Mucosa of gallbladder (tissue), 1 donor: ENCODE results near the gene BEND6. TPM values are rescaled to one million over a fixed set of nuclear protein-coding genes. Genes with fewer than 3 reads are reported as not detected.
"Not testable (repeated sequence)": the region's sequence is repeated elsewhere in the genome, so short reads cannot be mapped to it uniquely, and the experiment has no call there.

Experiments
- DNase-seq: peaks from one replicate; pipeline ENCODE4 v3.0.0-alpha.2; 2020; ENCODE audit warnings: low spot score
- total RNA-seq: library from RNA; stranded (reverse); gene quantifications from one replicate; pipeline ENCODE4 v1.2.1, GENCODE V29; 2021
- donor health status: DM: no; HTN: no; CAD: no.

The BEND6 gene
- total RNA-seq, 1 donor from 2014 or later = 0.95 TPM

GRCh38 chr6:56984361-56984760, 29.5 kb downstream of the BEND6 start:
- DNase-seq = no peak

- DNase-seq = no peak
These were observed 30.0 kb downstream of the BEND6 start for GRCh38 chr6:56984884-56985283.

- DNase-seq = no peak
These were observed 31.7 kb downstream of the BEND6 start for GRCh38 chr6:56986611-56987010.

GRCh38 chr6:56988145-56988544, 33.2 kb downstream of the BEND6 start:
- no peak for DNase-seq

GRCh38 chr6:56992036-56992435, 37.1 kb downstream of the BEND6 start:
- no peak for DNase-seq

- no peak for DNase-seq
These were observed 37.8 kb downstream of the BEND6 start for GRCh38 chr6:56992703-56993102.

- DNase-seq = no peak
These were observed 40.5 kb downstream of the BEND6 start for GRCh38 chr6:56995347-56995902.

GRCh38 chr6:56996401-56996800, 41.5 kb downstream of the BEND6 start:
- no peak for DNase-seq

- no peak for DNase-seq
These were observed 44.1 kb downstream of the BEND6 start for GRCh38 chr6:56999049-56999448.

- DNase-seq = not testable (repeated sequence)
These were observed 44.8 kb downstream of the BEND6 start for GRCh38 chr6:56999748-57000147.

- no peak for DNase-seq
These were observed 47.3 kb downstream of the BEND6 start for GRCh38 chr6:57002197-57002596.

GRCh38 chr6:57004292-57004691, 49.4 kb downstream of the BEND6 start:
- no peak for DNase-seq

GRCh38 chr6:57006101-57006500, 51.2 kb downstream of the BEND6 start:
- DNase-seq = no peak

GRCh38 chr6:57008069-57008468, 53.2 kb downstream of the BEND6 start:
- not testable (repeated sequence) for DNase-seq

GRCh38 chr6:57013521-57013926, 58.6 kb downstream of the BEND6 start:
- DNase-seq = no peak

- DNase-seq = no peak
These were observed 62.2 kb downstream of the BEND6 start for GRCh38 chr6:57017069-57017468.

GRCh38 chr6:57017841-57018240, 62.9 kb downstream of the BEND6 start:
- DNase-seq = no peak

GRCh38 chr6:57019434-57019833, 64.5 kb downstream of the BEND6 start:
- DNase-seq = no peak

- DNase-seq = no peak
These were observed 66.3 kb downstream of the BEND6 start for GRCh38 chr6:57021086-57021720.

GRCh38 chr6:57024321-57024720, 69.4 kb downstream of the BEND6 start:
- DNase-seq = no peak

GRCh38 chr6:57024775-57025174, 69.9 kb downstream of the BEND6 start:
- DNase-seq = no peak

- no peak for DNase-seq
These were observed 71.1 kb downstream of the BEND6 start for GRCh38 chr6:57026001-57026400.

- no peak for DNase-seq
These were observed 72.4 kb downstream of the BEND6 start for GRCh38 chr6:57027301-57027700.

- DNase-seq = no peak
These were observed 74.3 kb downstream of the BEND6 start for GRCh38 chr6:57029213-57029612.
